ENCODE data around the gene CDC23. TPM values are rescaled to one million over a fixed set of nuclear protein-coding genes. Genes with fewer than 3 reads are reported as not detected.

Gene CDC23
- total RNA-seq, 1 experiment from 2014 or later: 49.7 TPM

GRCh38 chr5:138245717-138246116 is 32.6 kb upstream of the CDC23 start:
- Mint-ChIP-seq H3K36me3 (ENCODE audit: insufficient read depth, unreplicated experiment) (no peaks in the 10 kb centered on the region), H3K4me1 (ENCODE audit: insufficient read depth, unreplicated experiment) (no peaks in the 10 kb centered on the region), H3K9me3 (ENCODE audit: unreplicated experiment) (no peaks in the 10 kb centered on the region), H3K27me3 (ENCODE audit: insufficient read depth, unreplicated experiment) (peaks cover 43% of the 10 kb centered on the region), H3K27ac (ENCODE audit: low read depth, unreplicated experiment) (no peak overlapping the region), H3K4me3 (ENCODE audit: unreplicated experiment) (no peak overlapping the region)
- CTCF ChIA-PET: no interaction called here
- POLR2A ChIA-PET: no interaction called here
- intact Hi-C loops (cut with micrococcal nuclease): no loop called here
- DNase-seq (ENCODE audit: unreplicated experiment): no peak
- TF ChIP-seq CTCF (IDR thresholded peaks at IDR 0.05; ENCODE audit: unreplicated experiment): no peak
- BruUV-seq (replicated peaks): no TSS peak

DNA sequence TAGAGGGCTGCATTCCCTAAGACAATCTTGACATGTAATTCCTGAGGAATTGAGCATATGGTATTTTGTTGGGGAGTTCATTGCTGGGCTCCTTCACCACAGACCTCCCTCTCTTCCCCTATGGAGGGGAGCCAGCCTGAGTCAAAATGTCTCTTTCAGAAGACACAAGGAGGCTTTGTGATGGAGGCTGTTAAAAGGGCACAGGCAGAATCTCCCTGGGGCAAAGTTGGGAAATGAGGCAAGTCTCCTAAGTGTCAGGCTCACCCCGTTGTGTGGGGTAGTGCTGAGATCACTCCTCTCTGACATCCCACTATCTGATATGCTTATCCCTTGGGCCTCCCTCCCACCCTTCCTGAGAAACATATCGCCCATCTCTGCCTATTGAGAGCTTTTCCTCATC is 30.7 kb upstream of the CDC23 start:
- CTCF ChIA-PET: interaction anchor here (1.0 to 2.7 kb wide), 3 partner anchors 12 to 21 kb away, joined by 3 to 13 read pairs (median 4); no protein-coding TSS in a partner anchor
- intact Hi-C loops (cut with micrococcal nuclease): no loop called here
- Mint-ChIP-seq H3K9me3 (ENCODE audit: unreplicated experiment) (no peaks in the 10 kb centered on the region), H3K4me1 (ENCODE audit: insufficient read depth, unreplicated experiment) (no peaks in the 10 kb centered on the region), H3K4me3 (ENCODE audit: unreplicated experiment) (no peak overlapping the region), H3K27ac (ENCODE audit: low read depth, unreplicated experiment) (no peak overlapping the region), H3K36me3 (ENCODE audit: insufficient read depth, unreplicated experiment) (no peaks in the 10 kb centered on the region), H3K27me3 (ENCODE audit: insufficient read depth, unreplicated experiment) (peaks cover 61% of the 10 kb centered on the region)
- DNase-seq (ENCODE audit: unreplicated experiment): no peak
- TF ChIP-seq CTCF (IDR thresholded peaks at IDR 0.05; ENCODE audit: unreplicated experiment): no peak
- no TSS peak for BruUV-seq (replicated peaks)
- POLR2A ChIA-PET: interaction anchor here (1.2 kb wide), 1 partner anchor 87 kb away, joined by 3 read pairs; the partner anchor contains the start of gene CDC25C

GRCh38 chr5:138241688-138242571 is 28.8 kb upstream of the CDC23 start:
- H3K27ac Mint-ChIP-seq (ENCODE audit: low read depth, unreplicated experiment): no peak overlapping the region
- POLR2A ChIA-PET: interaction anchor here (1.2 kb wide), 1 partner anchor 28 kb away, joined by 3 read pairs; the partner anchor contains the start of gene CDC23
- intact Hi-C loops (cut with micrococcal nuclease): no loop called here

More at GRCh38 chr5:138241688-138242571, 28.8 kb upstream of the CDC23 start:
- no peak for TF ChIP-seq CTCF (IDR thresholded peaks at IDR 0.05; ENCODE audit: unreplicated experiment)
- Mint-ChIP-seq H3K4me1 (ENCODE audit: insufficient read depth, unreplicated experiment) (no peaks in the 10 kb centered on the region), H3K4me3 (ENCODE audit: unreplicated experiment) (no peak overlapping the region), H3K27me3 (ENCODE audit: insufficient read depth, unreplicated experiment) (peaks cover 63% of the 10 kb centered on the region), H3K36me3 (ENCODE audit: insufficient read depth, unreplicated experiment) (no peaks in the 10 kb centered on the region), H3K9me3 (ENCODE audit: unreplicated experiment) (no peaks in the 10 kb centered on the region)
- BruUV-seq (replicated peaks): no TSS peak
- no peak for DNase-seq (ENCODE audit: unreplicated experiment)
- CTCF ChIA-PET: interaction anchor here (0.6 to 11.1 kb wide), 4 partner anchors 19 to 510 kb away, joined by 3 to 113 read pairs (median 3); no protein-coding TSS in a partner anchor
